DMS53 treated with DMSO at 0.1 percent for 48 hours (cell line): ENCODE measurements around the gene DNMT3L.
"Not testable (repeated sequence)": the region's sequence is repeated elsewhere in the genome, so short reads cannot be mapped to it uniquely, and the experiment has no call there.

ENCODE experiments used
- DNase-seq: peaks from one replicate; lab custom pipeline; 2025; ENCODE audit not compliant: unreplicated experiment; lab: John Stamatoyannopoulos, UW

Gene DNMT3L

DNA sequence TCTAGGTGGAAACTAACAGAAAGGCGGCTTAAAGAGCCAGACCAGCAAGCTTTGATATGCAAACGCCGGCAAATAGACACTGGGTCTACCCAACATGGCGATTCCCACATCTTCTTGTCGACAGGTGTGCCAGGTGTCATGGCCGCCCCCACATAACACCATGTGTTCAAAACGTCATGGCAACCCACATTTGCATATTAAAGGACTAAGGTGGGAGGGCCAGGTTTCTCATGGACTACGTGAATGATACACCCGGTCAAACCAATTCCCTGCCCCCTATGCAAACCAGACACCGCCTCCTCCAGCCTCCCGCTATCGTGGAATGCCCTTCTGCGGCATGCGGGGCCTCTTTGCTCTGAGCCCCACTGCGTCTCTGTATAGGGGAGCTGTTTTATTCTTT, 62.2 kb downstream of the DNMT3L start:
- no peak for DNase-seq

DNA sequence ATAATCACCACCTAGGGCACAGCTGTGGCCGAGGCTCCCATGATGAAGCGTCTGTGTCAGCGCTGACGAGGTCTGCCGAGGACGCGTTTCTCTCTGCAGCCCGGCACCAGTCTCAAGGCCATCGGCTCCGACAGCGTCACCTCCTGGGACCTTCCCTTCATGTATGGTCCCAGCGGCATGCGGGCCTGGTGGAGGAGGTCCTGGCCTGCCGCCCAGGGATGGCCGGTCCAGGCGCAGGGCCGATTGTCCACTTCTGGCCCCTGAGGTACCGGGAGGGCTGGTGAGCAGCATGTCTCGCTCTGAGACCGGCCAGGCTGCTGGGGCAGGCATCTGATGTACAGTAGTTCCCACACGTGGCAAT, 64.6 kb downstream of the DNMT3L start:
- not testable (repeated sequence) for DNase-seq
